Progenitor cell of endocrine pancreas (in vitro differentiated cells): ENCODE results near the gene CD4. TPM values are rescaled to one million over a fixed set of nuclear protein-coding genes. Genes with fewer than 3 reads are reported as not detected.
A peak's percentile ranks its signal among the peaks of the same experiment; 100 is the strongest.

Experiments
- DNase-seq: peaks from one replicate; pipeline ENCODE4 v3.0.0; 2021; ENCODE audit warnings: low spot score; ENCODE audit not compliant: unreplicated experiment
- H3K27ac Mint-ChIP-seq: 2 replicates; pipeline ENCODE4 v1.8.0; 2021; ENCODE audit warnings: mild to moderate bottlenecking, moderate library complexity, mixed read lengths
- H3K27me3 Mint-ChIP-seq: 2 replicates; pipeline ENCODE4 v1.8.0; 2021; ENCODE audit warnings: mixed read lengths
- H3K36me3 Mint-ChIP-seq: 2 replicates; pipeline ENCODE4 v1.8.0; 2022; ENCODE audit warnings: mixed read lengths; ENCODE audit not compliant: insufficient read depth
- H3K4me1 Mint-ChIP-seq: 2 replicates; pipeline ENCODE4 v1.8.0; 2021; ENCODE audit warnings: low read depth, mixed read lengths
- H3K4me3 Mint-ChIP-seq: 2 replicates; pipeline ENCODE4 v1.8.0; 2021; ENCODE audit warnings: low read depth, mild to moderate bottlenecking, moderate library complexity, mixed read lengths
- H3K9me3 Mint-ChIP-seq: 2 replicates; pipeline ENCODE4 v1.8.0; 2021; ENCODE audit warnings: low read depth, mixed read lengths
- CTCF ChIP-seq: fragments of 200-600 bp; sonication (generic); IDR thresholded peaks from one replicate; pipeline ENCODE4 v1.5.0; 2021; ENCODE audit warnings: antibody characterized with exemption, mild to moderate bottlenecking; ENCODE audit not compliant: unreplicated experiment
- total RNA-seq: library from RNA; stranded (reverse); gene quantifications from 2 replicates; pipeline ENCODE4 v1.2.1, GENCODE V29; 2021

The CD4 gene
- total RNA-seq, 1 donor from 2014 or later = 1.5 TPM

- TF ChIP-seq CTCF = no peak
- no peak for DNase-seq
- H3K4me3 Mint-ChIP-seq = no peak overlapping the region
- no peak overlapping the region for H3K27ac Mint-ChIP-seq
- H3K4me1 Mint-ChIP-seq = peaks cover 39% of the 10 kb centered on the region
- peaks cover 23% of the 10 kb centered on the region for H3K36me3 Mint-ChIP-seq
- H3K27me3 Mint-ChIP-seq = peaks cover 74% of the 10 kb centered on the region
- H3K9me3 Mint-ChIP-seq = no peaks in the 10 kb centered on the region
These were observed 14.7 kb upstream of the CD4 start for GRCh38 chr12:6774499-6775062.

- H3K36me3 Mint-ChIP-seq = peaks cover 18% of the 10 kb centered on the region
- H3K4me3 Mint-ChIP-seq = peak overlapping the region; percentile 7
- H3K9me3 Mint-ChIP-seq = no peaks in the 10 kb centered on the region
- no peak for DNase-seq
- peaks cover 79% of the 10 kb centered on the region for H3K27me3 Mint-ChIP-seq
- H3K4me1 Mint-ChIP-seq = peaks cover 39% of the 10 kb centered on the region
- no peak for TF ChIP-seq CTCF
- H3K27ac Mint-ChIP-seq = no peak overlapping the region
These were observed 13.8 kb upstream of the CD4 start for GRCh38 chr12:6775185-6776174.

GRCh38 chr12:6777386-6777785, 11.9 kb upstream of the CD4 start:
- Mint-ChIP-seq H3K9me3 (no peaks in the 10 kb centered on the region), H3K27me3 (peaks cover 67% of the 10 kb centered on the region), H3K27ac (no peak overlapping the region), H3K36me3 (peaks cover 4% of the 10 kb centered on the region), H3K4me1 (peaks cover 36% of the 10 kb centered on the region), H3K4me3 (no peak overlapping the region)
- TF ChIP-seq CTCF = no peak
- no peak for DNase-seq

GRCh38 chr12:6778217-6778573, 11.1 kb upstream of the CD4 start:
- Mint-ChIP-seq H3K27me3 (peaks cover 59% of the 10 kb centered on the region), H3K9me3 (no peaks in the 10 kb centered on the region), H3K27ac (peak overlapping the region; percentile 65), H3K36me3 (peaks cover 4% of the 10 kb centered on the region), H3K4me3 (peak overlapping the region; percentile 80), H3K4me1 (peaks cover 34% of the 10 kb centered on the region)
- no peak for TF ChIP-seq CTCF
- DNase-seq = no peak

GRCh38 chr12:6778574-6779550, 10.5 kb upstream of the CD4 start:
- H3K27me3 Mint-ChIP-seq = peaks cover 59% of the 10 kb centered on the region
- peak; percentile 100 for TF ChIP-seq CTCF
- peak overlapping the region; percentile 95 for H3K27ac Mint-ChIP-seq
- no peaks in the 10 kb centered on the region for H3K9me3 Mint-ChIP-seq
- H3K4me3 Mint-ChIP-seq = peak overlapping the region; percentile 80
- peaks cover 3% of the 10 kb centered on the region for H3K36me3 Mint-ChIP-seq
- H3K4me1 Mint-ChIP-seq = peaks cover 32% of the 10 kb centered on the region
- peak; percentile 99 for DNase-seq
